ENCODE results near the gene OTX1. TPM values are rescaled to one million over a fixed set of nuclear protein-coding genes. Genes with fewer than 3 reads are reported as not detected.
A peak's percentile ranks its signal among the peaks of the same experiment; 100 is the strongest.

The OTX1 gene
- 0.25 TPM in 1 of 2 replicates, not detected in the other for total RNA-seq (2014; rRNA removed; shearing (Covaris generic))
- polyA plus RNA-seq (2016; fragmentation: Nextera tagmentation; extraction: Ambion mirVana): not detected in 2 replicates

DNA sequence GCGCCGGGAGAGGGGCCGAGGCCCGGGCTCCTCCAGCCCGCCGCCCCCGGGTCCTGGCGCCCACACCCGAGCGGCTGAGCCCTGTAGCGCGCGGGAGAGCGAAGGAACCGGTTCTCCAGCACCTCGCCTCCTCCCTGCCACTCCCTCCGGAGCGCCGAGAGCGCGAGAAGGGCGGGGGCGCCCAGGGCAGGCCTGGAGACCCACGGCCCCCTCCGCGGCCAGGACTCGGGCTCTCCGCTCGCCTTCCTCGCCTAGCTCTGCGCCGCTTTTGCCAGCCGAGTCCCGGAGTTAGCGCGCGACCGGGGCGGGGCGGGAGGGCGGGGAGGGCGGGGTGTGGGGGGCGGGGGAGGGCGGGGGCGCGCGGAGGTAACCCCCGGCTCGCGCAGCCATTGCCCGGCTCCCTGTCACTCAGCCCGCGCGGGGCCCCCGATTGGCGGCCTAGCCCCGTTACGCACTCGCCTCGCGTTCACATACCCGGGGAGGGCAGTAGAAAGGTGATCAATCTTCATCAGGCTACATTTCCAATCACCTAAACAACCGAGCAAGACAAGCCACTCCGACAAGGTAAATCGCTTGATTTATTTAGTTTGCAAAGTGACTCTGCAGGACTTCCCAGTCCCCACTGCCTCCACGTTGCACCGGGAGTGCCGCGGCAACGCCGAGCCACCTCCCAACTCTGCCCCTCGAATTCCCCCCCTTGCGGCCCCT is at the start of gene OTX1:
Gene OTX1 (plus strand): TSS at position 497 of the 708 bp plus-strand sequence. CDS start 2,161 bp downstream, outside the sequence.
- Histone ChIP-seq H4K20me1 (ENCODE audit: insufficient read depth) (0 out of 2 replicates have a peak, but pooled peaks cover 3% of the 10 kb centered on the region), H3K9me2 (ENCODE audit: insufficient read depth) (no peaks in the 10 kb centered on the region), H3K9ac (0 out of 2 replicates have a peak within 1 kb of the TSS, but pooled peaks have one; percentile 24), H3F3A (ENCODE audit: insufficient read depth) (0 out of 2 replicates have a peak, but pooled peaks cover 3% of the 10 kb centered on the region), H3K4me1 (ENCODE audit: insufficient read depth) (peaks cover 10% of the 10 kb centered on the region), H3K4me2 (ENCODE audit: unreplicated experiment) (peak within 1 kb of the TSS; percentile 98), H3K27me3 (replicated peaks; ENCODE audit: insufficient read depth) (peaks cover 49% of the 10 kb centered on the region), H2AFZ (peak within 1 kb of the TSS; percentile 90), H3K79me2 (ENCODE audit: insufficient read depth) (no peaks in the 10 kb centered on the region), H3K9me3 (ENCODE audit: low read depth) (no peaks in the 10 kb centered on the region), H3K36me3 (ENCODE audit: low read depth) (peaks cover 14% of the 10 kb centered on the region), H3K27ac (no peak within 1 kb of the TSS), H3K4me3 (peak within 1 kb of the TSS; percentile 77)
- DNase-seq: peak; percentile 61
- TF ChIP-seq EZH2phosphoT487 (IDR thresholded peaks at IDR 0.05; ENCODE audit: insufficient read depth, low read depth) (no peak), EZH2 (IDR thresholded peaks at IDR 0.05; ENCODE audit: insufficient read depth, poor library complexity, severe bottlenecking) (no peak)
- in situ Hi-C loops (cut with MboI): no loop called here
- 2% methylated on average over 37 to 45 of the region's 73 CpGs for WGBS, 2 experiments (ENCODE audit: low coverage in 1 of 2, low lambda C conversion rate in 2 of 2, missing lambda C conversion rate in 2 of 2)

DNA sequence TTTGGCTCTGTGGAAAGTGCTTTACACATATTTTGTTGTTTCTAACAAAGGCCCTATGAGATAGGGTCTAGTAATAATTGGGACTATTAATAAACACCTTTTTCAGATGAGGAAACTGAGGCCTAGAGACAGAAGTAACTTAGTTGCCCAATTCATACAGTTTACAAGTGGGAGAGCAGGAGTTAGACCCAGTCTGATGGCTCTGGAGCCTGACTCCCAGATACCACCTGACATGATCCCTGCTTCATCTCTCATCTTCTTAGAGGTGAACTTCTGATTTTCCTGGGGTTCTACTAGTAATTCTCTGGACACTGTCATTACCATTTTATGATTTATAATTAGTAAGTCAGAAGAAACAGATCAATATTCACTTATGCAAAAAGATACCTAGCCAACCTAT is 49.1 kb upstream of the OTX1 start:
- H3K9me2 ChIP-seq (ENCODE audit: insufficient read depth): no peaks in the 10 kb centered on the region
- no peaks in the 10 kb centered on the region for H4K20me1 ChIP-seq (ENCODE audit: insufficient read depth)
- in situ Hi-C loops (cut with MboI): no loop called here
- H3K4me2 ChIP-seq (ENCODE audit: unreplicated experiment): no peak overlapping the region
- DNase-seq: no peak
- H3K9ac ChIP-seq: no peak overlapping the region
- TF ChIP-seq EZH2 (IDR thresholded peaks at IDR 0.05; ENCODE audit: insufficient read depth, poor library complexity, severe bottlenecking): no peak
- TF ChIP-seq EZH2phosphoT487 (IDR thresholded peaks at IDR 0.05; ENCODE audit: insufficient read depth, low read depth): no peak
- no peak overlapping the region for H3K27ac ChIP-seq
- H3K79me2 ChIP-seq (ENCODE audit: insufficient read depth): no peaks in the 10 kb centered on the region; the same call in 1 of the 2 replicates
- H2AFZ ChIP-seq: no peak overlapping the region
- H3K9me3 ChIP-seq (ENCODE audit: low read depth): no peaks in the 10 kb centered on the region
- H3K36me3 ChIP-seq (ENCODE audit: low read depth): peaks cover 41% of the 10 kb centered on the region
- no peak overlapping the region for H3K4me3 ChIP-seq
- no peaks in the 10 kb centered on the region for H3K27me3 ChIP-seq (replicated peaks; ENCODE audit: insufficient read depth)
- H3K4me1 ChIP-seq (ENCODE audit: insufficient read depth): peaks cover 17% of the 10 kb centered on the region
- H3F3A ChIP-seq (ENCODE audit: insufficient read depth): peaks cover 19% of the 10 kb centered on the region; the same call in 1 of the 2 replicates

DNA sequence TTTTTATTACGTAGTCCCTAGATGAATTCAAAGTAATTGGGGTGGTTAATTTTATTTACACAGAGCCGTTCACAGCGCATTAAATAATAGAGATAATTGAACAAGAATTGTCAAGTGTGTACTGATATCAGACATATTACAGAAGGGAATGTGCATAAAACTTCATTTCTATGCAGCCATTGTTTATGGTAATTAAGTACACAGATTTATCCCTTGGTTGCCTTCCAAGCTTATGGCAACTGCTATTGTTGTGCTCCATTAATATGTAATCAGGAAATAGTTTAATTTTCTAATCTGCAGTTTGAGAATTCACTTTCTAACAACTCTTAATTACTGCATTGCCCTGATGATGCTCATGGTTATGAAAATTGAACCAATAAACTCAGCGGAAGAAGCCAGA is 47.3 kb upstream of the OTX1 start:
- no peaks in the 10 kb centered on the region for H4K20me1 ChIP-seq (ENCODE audit: insufficient read depth)
- in situ Hi-C loops (cut with MboI): no loop called here
- no peaks in the 10 kb centered on the region for H3K27me3 ChIP-seq (replicated peaks; ENCODE audit: insufficient read depth)
- H3F3A ChIP-seq (ENCODE audit: insufficient read depth): peaks cover 14% of the 10 kb centered on the region; the same call in 1 of the 2 replicates
- no peaks in the 10 kb centered on the region; the same call in 1 of the 2 replicates for H3K79me2 ChIP-seq (ENCODE audit: insufficient read depth)
- H2AFZ ChIP-seq: no peak overlapping the region
- peaks cover 17% of the 10 kb centered on the region for H3K4me1 ChIP-seq (ENCODE audit: insufficient read depth)
- peaks cover 45% of the 10 kb centered on the region for H3K36me3 ChIP-seq (ENCODE audit: low read depth)
- DNase-seq: no peak
- H3K4me2 ChIP-seq (ENCODE audit: unreplicated experiment): no peak overlapping the region
- no peak overlapping the region for H3K9ac ChIP-seq
- H3K4me3 ChIP-seq: no peak overlapping the region
- no peaks in the 10 kb centered on the region for H3K9me3 ChIP-seq (ENCODE audit: low read depth)
- TF ChIP-seq EZH2 (IDR thresholded peaks at IDR 0.05; ENCODE audit: insufficient read depth, poor library complexity, severe bottlenecking) (no peak), EZH2phosphoT487 (IDR thresholded peaks at IDR 0.05; ENCODE audit: insufficient read depth, low read depth) (no peak)
- no peaks in the 10 kb centered on the region for H3K9me2 ChIP-seq (ENCODE audit: insufficient read depth)
- 97 to 99% methylated on average over 4 of the region's 4 CpGs for WGBS, 2 experiments (ENCODE audit: low coverage in 1 of 2, low lambda C conversion rate in 2 of 2, missing lambda C conversion rate in 2 of 2)
- no peak overlapping the region for H3K27ac ChIP-seq

DNA sequence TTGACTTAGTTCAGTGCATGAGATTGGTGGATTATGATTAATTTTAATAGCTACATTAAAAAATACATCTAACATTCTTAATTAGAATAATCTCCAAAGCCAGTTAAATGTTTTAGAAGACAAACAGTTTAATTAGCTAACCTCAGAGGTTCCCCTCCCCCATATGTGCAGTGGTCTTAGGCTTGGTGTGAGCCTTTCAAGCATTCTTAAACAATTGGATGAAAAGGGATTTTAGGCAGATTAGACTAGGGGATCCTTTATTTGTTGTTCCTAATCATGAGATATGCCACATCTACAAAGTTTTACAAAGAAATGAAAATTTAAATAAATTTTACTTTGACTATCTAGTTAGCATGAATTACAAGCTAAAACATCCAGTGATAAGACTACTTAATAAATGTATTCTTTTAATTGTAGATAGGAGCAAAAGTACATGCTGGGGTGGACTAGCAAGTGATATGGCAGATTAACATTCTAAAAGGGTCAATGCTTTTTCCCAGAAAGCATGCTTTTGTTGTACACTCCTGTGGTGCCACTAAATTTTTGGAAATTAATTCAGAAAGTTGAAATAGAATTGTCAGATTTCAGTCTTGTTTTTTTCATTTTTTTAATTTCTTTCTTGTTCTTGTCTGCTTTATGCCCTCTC is 42.7 kb upstream of the OTX1 start:
- Histone ChIP-seq H3K36me3 (ENCODE audit: low read depth) (peaks cover 53% of the 10 kb centered on the region), H3K9me3 (ENCODE audit: low read depth) (no peaks in the 10 kb centered on the region), H3F3A (ENCODE audit: insufficient read depth) (0 out of 2 replicates have a peak, but pooled peaks cover 5% of the 10 kb centered on the region), H3K79me2 (ENCODE audit: insufficient read depth) (no peaks in the 10 kb centered on the region; the same call in 1 of the 2 replicates), H3K4me2 (ENCODE audit: unreplicated experiment) (no peak overlapping the region), H2AFZ (no peak overlapping the region), H3K4me1 (ENCODE audit: insufficient read depth) (0 out of 2 replicates have a peak, but pooled peaks cover 6% of the 10 kb centered on the region), H3K27ac (no peak overlapping the region), H3K27me3 (replicated peaks; ENCODE audit: insufficient read depth) (no peaks in the 10 kb centered on the region), H3K4me3 (no peak overlapping the region), H4K20me1 (ENCODE audit: insufficient read depth) (no peaks in the 10 kb centered on the region), H3K9ac (no peak overlapping the region), H3K9me2 (ENCODE audit: insufficient read depth) (no peaks in the 10 kb centered on the region)
- in situ Hi-C loops (cut with MboI): no loop called here
- DNase-seq: no peak
- TF ChIP-seq EZH2phosphoT487 (IDR thresholded peaks at IDR 0.05; ENCODE audit: insufficient read depth, low read depth) (no peak), EZH2 (IDR thresholded peaks at IDR 0.05; ENCODE audit: insufficient read depth, poor library complexity, severe bottlenecking) (no peak)

All from GM23248 (cell line).